ENCODE results near the gene KIZ. TPM values are rescaled to one million over a fixed set of nuclear protein-coding genes. Genes with fewer than 3 reads are reported as not detected.

Gene KIZ
- total RNA-seq, 1 donor from 2014 or later, result 15.0 TPM

- Mint-ChIP-seq H3K4me1 (no peaks in the 10 kb centered on the region), H3K9me3 (no peaks in the 10 kb centered on the region), H3K27ac (ENCODE audit: unreplicated experiment) (no peak overlapping the region), H3K4me3 (no peak overlapping the region), H3K36me3 (ENCODE audit: low read depth) (peaks cover 2% of the 10 kb centered on the region), H3K27me3 (ENCODE audit: low read depth) (no peaks in the 10 kb centered on the region)
- TF ChIP-seq CTCF (conservative IDR thresholded peaks at IDR 0.05), result no peak
- no peak for DNase-seq (ENCODE audit: low read depth, low spot score)
These were observed 15.9 kb downstream of the KIZ start for GRCh38 chr20:21141825-21142224.

- TF ChIP-seq CTCF (conservative IDR thresholded peaks at IDR 0.05), result no peak
- Mint-ChIP-seq H3K4me1 (no peaks in the 10 kb centered on the region), H3K9me3 (no peaks in the 10 kb centered on the region), H3K36me3 (ENCODE audit: low read depth) (no peaks in the 10 kb centered on the region), H3K4me3 (no peak overlapping the region), H3K27ac (ENCODE audit: unreplicated experiment) (no peak overlapping the region), H3K27me3 (ENCODE audit: low read depth) (no peaks in the 10 kb centered on the region)
- DNase-seq (ENCODE audit: low read depth, low spot score), result no peak
These were observed 17.5 kb downstream of the KIZ start for GRCh38 chr20:21143194-21143890.

GRCh38 chr20:21145424-21145823, 19.5 kb downstream of the KIZ start:
- TF ChIP-seq CTCF (conservative IDR thresholded peaks at IDR 0.05), result no peak
- H3K27ac Mint-ChIP-seq (ENCODE audit: unreplicated experiment), result no peak overlapping the region
- H3K27me3 Mint-ChIP-seq (ENCODE audit: low read depth), result no peaks in the 10 kb centered on the region
- H3K4me1 Mint-ChIP-seq, result no peaks in the 10 kb centered on the region
- DNase-seq (ENCODE audit: low read depth, low spot score), result no peak
- H3K36me3 Mint-ChIP-seq (ENCODE audit: low read depth), result no peaks in the 10 kb centered on the region
- H3K4me3 Mint-ChIP-seq, result no peak overlapping the region
- no peaks in the 10 kb centered on the region for H3K9me3 Mint-ChIP-seq

GRCh38 chr20:21146215-21146614, 20.3 kb downstream of the KIZ start:
- H3K9me3 Mint-ChIP-seq, result no peaks in the 10 kb centered on the region
- no peak overlapping the region for H3K27ac Mint-ChIP-seq (ENCODE audit: unreplicated experiment)
- H3K27me3 Mint-ChIP-seq (ENCODE audit: low read depth), result no peaks in the 10 kb centered on the region
- no peaks in the 10 kb centered on the region for H3K36me3 Mint-ChIP-seq (ENCODE audit: low read depth)
- H3K4me1 Mint-ChIP-seq, result no peaks in the 10 kb centered on the region
- no peak overlapping the region for H3K4me3 Mint-ChIP-seq
- DNase-seq (ENCODE audit: low read depth, low spot score), result no peak
- no peak for TF ChIP-seq CTCF (conservative IDR thresholded peaks at IDR 0.05)

- Mint-ChIP-seq H3K36me3 (ENCODE audit: low read depth) (no peaks in the 10 kb centered on the region), H3K9me3 (no peaks in the 10 kb centered on the region), H3K4me1 (no peaks in the 10 kb centered on the region), H3K4me3 (no peak overlapping the region), H3K27ac (ENCODE audit: unreplicated experiment) (no peak overlapping the region), H3K27me3 (ENCODE audit: low read depth) (no peaks in the 10 kb centered on the region)
- no peak for TF ChIP-seq CTCF (conservative IDR thresholded peaks at IDR 0.05)
- DNase-seq (ENCODE audit: low read depth, low spot score), result no peak
These were observed 21.7 kb downstream of the KIZ start for GRCh38 chr20:21147593-21147992.

Measured in neural crest cell (in vitro differentiated cells).